Peyer's patch (tissue), 4 donors: ENCODE results near the gene DCDC2. TPM values are rescaled to one million over a fixed set of nuclear protein-coding genes. Genes with fewer than 3 reads are reported as not detected.

Experiments used
- DNase-seq, 3 donors: peaks; one replicate each; pipeline ENCODE4 v3.0.0-alpha.2; 2017 to 2019
- H3K27ac ChIP-seq, 4 donors: fragments of 200-600 bp; sonication (generic); one replicate each; pipeline ENCODE4 v1.5.1; 2016 to 2019
- H3K27me3 ChIP-seq, 2 donors: fragments of 200-600 bp; sonication (generic); one replicate each; pipeline ENCODE4 v1.5.1; 2019
- H3K36me3 ChIP-seq, 3 donors: fragments of 200-600 bp; sonication (generic); one replicate each; pipeline ENCODE4 v1.5.1; 2016 to 2019
- H3K4me1 ChIP-seq, 4 donors: fragments of 200-600 bp; sonication (generic); one replicate each; pipeline ENCODE4 v1.5.1; 2016 to 2019
- H3K4me3 ChIP-seq, 4 donors: fragments of 200-600 bp; sonication (generic); 1 replicate in 3 of 4; 2 replicates in 1 of 4; pipeline ENCODE4 v1.5.1; 2016 to 2019; ENCODE audit warnings: mild to moderate bottlenecking in 1 of 4
- H3K9me3 ChIP-seq, 4 donors: fragments of 200-600 bp; sonication (generic); one replicate each; pipeline ENCODE4 v1.5.1; 2016 to 2019; ENCODE audit warnings: mild to moderate bottlenecking in 1 of 4
- CTCF ChIP-seq, 6 experiments: fragments of 450-650 bp in 4 of 6; fragments of 200-600 bp in 2 of 6; sonication (generic) in 1 of 6; IDR thresholded peaks; one replicate each; pipeline ENCODE4 v1.5.1; 2017 to 2019; ENCODE audit warnings: antibody characterized with exemption in 6 of 6, mild to moderate bottlenecking in 3 of 6, moderate library complexity in 1 of 6
- POLR2A ChIP-seq, 2 donors: fragments of 450-650 bp; IDR thresholded peaks; one replicate each; pipeline ENCODE4 v1.5.1; 2017; ENCODE audit warnings: antibody characterized with exemption in 2 of 2, mild to moderate bottlenecking in 2 of 2, moderate library complexity in 2 of 2
- total RNA-seq, 4 donors: library from RNA; depleted of rRNA; stranded (reverse); fragments of >200 nt; gene quantifications; one replicate each; pipeline ENCODE4 v1.1.0, GENCODE V29; 2016

DCDC2 gene
- total RNA-seq, 4 donors from 2014 or later = 0.27 to 3.3 (median 0.63) TPM

DNA sequence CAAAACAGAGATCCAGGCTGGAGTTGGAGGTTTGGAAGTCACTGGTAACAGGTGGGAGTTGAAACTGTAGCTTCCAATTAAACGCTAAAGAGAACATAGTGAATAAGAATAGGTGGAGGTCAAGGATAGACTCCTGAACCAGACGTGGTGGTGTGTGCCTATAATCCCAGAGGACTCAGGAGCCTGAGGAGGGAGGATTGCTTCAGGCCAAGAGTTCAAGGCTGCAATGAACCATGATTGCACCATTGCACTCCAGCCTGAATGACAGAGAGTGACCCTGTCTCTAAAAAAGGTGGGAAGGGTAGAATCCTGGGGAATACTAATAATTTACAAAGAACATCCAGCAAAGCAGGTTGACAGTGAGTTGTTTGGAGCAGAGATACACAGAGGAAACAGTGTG lies 218.2 kb downstream of the DCDC2 start:
- no peak overlapping the region for H3K4me3 ChIP-seq
- no peaks in the 10 kb centered on the region for H3K4me1 ChIP-seq
- DNase-seq = no peak
- TF ChIP-seq POLR2A (IDR thresholded peaks at IDR 0.05) = no peak
- no peak for TF ChIP-seq CTCF (IDR thresholded peaks at IDR 0.05)
- no peaks in the 10 kb centered on the region for H3K9me3 ChIP-seq
- no peaks in the 10 kb centered on the region for H3K36me3 ChIP-seq
- H3K27me3 ChIP-seq = no peaks in the 10 kb centered on the region
- no peak overlapping the region for H3K27ac ChIP-seq

GRCh38 chr6:24139080-24139479 lies 218.8 kb downstream of the DCDC2 start:
- no peaks in the 10 kb centered on the region for H3K9me3 ChIP-seq
- no peak for TF ChIP-seq POLR2A (IDR thresholded peaks at IDR 0.05)
- TF ChIP-seq CTCF (IDR thresholded peaks at IDR 0.05) = no peak
- no peak overlapping the region for H3K4me3 ChIP-seq
- no peaks in the 10 kb centered on the region for H3K4me1 ChIP-seq
- H3K36me3 ChIP-seq = no peaks in the 10 kb centered on the region
- no peak overlapping the region for H3K27ac ChIP-seq
- no peaks in the 10 kb centered on the region for H3K27me3 ChIP-seq
- DNase-seq = no peak

DNA sequence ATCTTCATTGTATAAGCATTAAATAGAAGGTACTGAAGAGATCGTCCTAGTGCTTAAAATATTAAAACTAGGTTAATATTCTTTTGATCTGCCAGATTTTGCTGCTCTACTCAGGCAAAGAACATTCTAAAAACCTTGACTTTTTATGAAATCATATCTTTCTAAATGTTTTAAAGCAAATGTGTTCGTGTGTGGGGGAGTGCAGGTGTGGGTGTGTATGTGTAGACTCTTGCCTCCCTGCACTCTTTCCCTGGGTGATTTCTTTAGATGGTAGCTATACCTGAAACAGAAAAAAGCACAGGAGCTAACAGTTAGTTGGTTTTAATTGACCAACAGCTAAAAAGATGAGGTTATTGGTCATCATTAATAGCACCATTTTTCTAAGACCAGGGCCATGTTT lies 226.1 kb downstream of the DCDC2 start:
- Histone ChIP-seq H3K27me3 (no peaks in the 10 kb centered on the region), H3K4me3 (no peak overlapping the region), H3K36me3 (no peaks in the 10 kb centered on the region), H3K9me3 (no peaks in the 10 kb centered on the region), H3K27ac (no peak overlapping the region), H3K4me1 (no peaks in the 10 kb centered on the region)
- no peak for DNase-seq
- TF ChIP-seq POLR2A (IDR thresholded peaks at IDR 0.05) = no peak
- no peak for TF ChIP-seq CTCF (IDR thresholded peaks at IDR 0.05)

- H3K4me3 ChIP-seq = no peak overlapping the region
- DNase-seq = no peak
- no peaks in the 10 kb centered on the region for H3K9me3 ChIP-seq
- H3K4me1 ChIP-seq = peaks cover 0 to 5% (median 0%) of the 10 kb centered on the region in 4 donors
- no peaks in the 10 kb centered on the region for H3K36me3 ChIP-seq
- no peak overlapping the region for H3K27ac ChIP-seq
- TF ChIP-seq CTCF (IDR thresholded peaks at IDR 0.05) (no peak), POLR2A (IDR thresholded peaks at IDR 0.05) (no peak)
- H3K27me3 ChIP-seq = no peaks in the 10 kb centered on the region
Measured at GRCh38 chr6:24127316-24127715, 230.5 kb downstream of the DCDC2 start.

GRCh38 chr6:24126586-24127192 lies 231.2 kb downstream of the DCDC2 start:
- H3K36me3 ChIP-seq = no peaks in the 10 kb centered on the region
- no peak overlapping the region for H3K4me3 ChIP-seq
- TF ChIP-seq POLR2A (IDR thresholded peaks at IDR 0.05) = no peak
- no peak for TF ChIP-seq CTCF (IDR thresholded peaks at IDR 0.05)
- no peaks in the 10 kb centered on the region for H3K9me3 ChIP-seq
- no peaks in the 10 kb centered on the region for H3K27me3 ChIP-seq
- H3K4me1 ChIP-seq = peaks cover 0 to 5% (median 0%) of the 10 kb centered on the region in 4 donors
- H3K27ac ChIP-seq = no peak overlapping the region
- no peak for DNase-seq

GRCh38 chr6:24125980-24126379 lies 231.9 kb downstream of the DCDC2 start, which contains the start of gene NRSN1:
Gene NRSN1 (plus strand): TSS chr6:24126215. CDS start chr6:24134328, 8,113 bp downstream.
- TF ChIP-seq CTCF (IDR thresholded peaks at IDR 0.05) (no peak), POLR2A (IDR thresholded peaks at IDR 0.05) (no peak)
- no peak for DNase-seq
- Histone ChIP-seq H3K27ac (no peak within 1 kb of the TSS), H3K27me3 (no peaks in the 10 kb centered on the region), H3K36me3 (no peaks in the 10 kb centered on the region), H3K9me3 (no peaks in the 10 kb centered on the region), H3K4me1 (peaks cover 0 to 5% (median 0%) of the 10 kb centered on the region in 4 donors), H3K4me3 (no peak within 1 kb of the TSS)
